Hepatocyte (in vitro differentiated cells): ENCODE results near the gene CACNA1C. TPM values are rescaled to one million over a fixed set of nuclear protein-coding genes. Genes with fewer than 3 reads are reported as not detected.

Experiments used
- DNase-seq: peaks from one replicate; pipeline ENCODE4 v3.0.0-alpha.2; 2016; ENCODE audit warnings: low spot score
- H2AFZ ChIP-seq: fragments of 200-600 bp; sonication (generic); 2 replicates; pipeline ENCODE4 v1.6.0; 2016; ENCODE audit warnings: antibody characterized with exemption, mild to moderate bottlenecking
- H3K27ac ChIP-seq: fragments of 200-600 bp; sonication (generic); 2 replicates; pipeline ENCODE4 v1.5.1; 2016; ENCODE audit warnings: mild to moderate bottlenecking
- H3K27me3 ChIP-seq: fragments of 200-600 bp; sonication (generic); 2 replicates; pipeline ENCODE4 v1.6.1; 2016
- H3K36me3 ChIP-seq: fragments of 200-600 bp; sonication (generic); replicated peaks from 2 replicates; pipeline ENCODE4 v1.5.1; 2016; ENCODE audit warnings: low read depth; ENCODE audit not compliant: insufficient read depth
- H3K4me1 ChIP-seq: fragments of 200-600 bp; sonication (generic); 2 replicates; pipeline ENCODE4 v1.5.1; 2016; ENCODE audit warnings: mild to moderate bottlenecking, moderate library complexity; ENCODE audit not compliant: insufficient read depth
- H3K4me2 ChIP-seq: fragments of 200-600 bp; sonication (generic); 2 replicates; pipeline ENCODE4 v1.6.0; 2016
- H3K4me3 ChIP-seq: fragments of 200-600 bp; sonication (generic); 2 replicates; pipeline ENCODE4 v1.5.1; 2016; ENCODE audit warnings: mild to moderate bottlenecking
- H3K79me2 ChIP-seq: fragments of 200-600 bp; sonication (generic); 2 replicates; pipeline ENCODE4 v1.6.0; 2017; ENCODE audit warnings: mild to moderate bottlenecking
- H3K9me2 ChIP-seq: fragments of 200-600 bp; sonication (generic); replicated peaks from 2 replicates; pipeline ENCODE4 v1.6.0; 2017; ENCODE audit warnings: mild to moderate bottlenecking; ENCODE audit not compliant: insufficient read depth
- H3K9me3 ChIP-seq: fragments of 200-600 bp; sonication (generic); 2 replicates; pipeline ENCODE4 v1.5.1; 2016; ENCODE audit warnings: low read depth, mild to moderate bottlenecking
- H4K20me1 ChIP-seq: fragments of 200-600 bp; sonication (generic); 2 replicates; pipeline ENCODE4 v1.6.0; 2016; ENCODE audit warnings: mild to moderate bottlenecking; ENCODE audit not compliant: insufficient read depth, poor library complexity, severe bottlenecking
- CTCF ChIP-seq: fragments of 200-600 bp; sonication (generic); IDR thresholded peaks from 2 replicates; pipeline ENCODE4 v1.5.1; 2016; ENCODE audit warnings: antibody characterized with exemption, mild to moderate bottlenecking; ENCODE audit not compliant: poor library complexity
- EZH2 ChIP-seq: fragments of 200-600 bp; sonication (generic); IDR thresholded peaks from 2 replicates; pipeline ENCODE4 v1.6.1; 2016; ENCODE audit warnings: antibody characterized with exemption, mild to moderate bottlenecking, borderline replicate concordance
- EZH2phosphoT487 ChIP-seq: fragments of 200-600 bp; sonication (generic); IDR thresholded peaks from one replicate; pipeline ENCODE4 v1.6.1; 2018; ENCODE audit warnings: antibody characterized with exemption, mild to moderate bottlenecking, low read depth, moderate library complexity; ENCODE audit not compliant: unreplicated experiment, severe bottlenecking
- WGBS: methylation state at CpG from one replicate; pipeline ENCODE4 v1.1.6; 2016; ENCODE audit warnings: low lambda C conversion rate; ENCODE audit errors: missing lambda C conversion rate; 5-methylcytosine and 5-hydroxymethylcytosine counted together
- polyA plus RNA-seq: library from polyadenylated mRNA; unstranded; fragments of >200 nt; fragmentation: Nextera tagmentation; extraction: Ambion mirVana; gene quantifications from 2 replicates; pipeline ENCODE4 v1.2.1, GENCODE V29; 2016
- total RNA-seq: library from RNA; depleted of rRNA; stranded (reverse); fragments of >200 nt; gene quantifications from 2 replicates; pipeline ENCODE4 v1.2.3, GENCODE V29; 2014

Gene CACNA1C
- total and polyA plus RNA-seq, 2 experiments from 2014 or later: 3.2 to 4.0 TPM

DNA sequence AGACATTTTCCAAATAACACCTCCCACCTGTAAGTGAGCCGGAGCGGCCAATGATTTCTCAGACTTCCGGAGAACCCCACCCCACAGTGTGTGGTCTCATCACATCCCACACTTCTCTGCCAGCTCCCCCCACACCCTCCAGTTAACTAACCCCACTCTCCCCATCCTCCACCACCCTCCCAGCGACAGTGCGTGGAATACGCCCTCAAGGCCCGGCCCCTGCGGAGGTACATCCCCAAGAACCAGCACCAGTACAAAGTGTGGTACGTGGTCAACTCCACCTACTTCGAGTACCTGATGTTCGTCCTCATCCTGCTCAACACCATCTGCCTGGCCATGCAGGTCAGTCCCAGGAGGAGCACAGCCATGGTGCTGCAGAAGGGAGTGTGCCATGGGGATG is 557.6 kb downstream of the CACNA1C start:
- H3K36me3 ChIP-seq: no peaks in the 10 kb centered on the region
- H3K79me2 ChIP-seq: no peaks in the 10 kb centered on the region
- no peaks in the 10 kb centered on the region for H4K20me1 ChIP-seq
- H3K27ac ChIP-seq: no peak overlapping the region
- no peak overlapping the region for H3K4me2 ChIP-seq
- no peak for DNase-seq
- no peaks in the 10 kb centered on the region for H3K27me3 ChIP-seq
- H3K9me2 ChIP-seq: no peaks in the 10 kb centered on the region
- no peaks in the 10 kb centered on the region for H3K9me3 ChIP-seq
- 96% methylated on average over 11 of the region's 11 CpGs for WGBS
- TF ChIP-seq EZH2phosphoT487 (no peak), EZH2 (no peak), CTCF (no peak)
- H3K4me1 ChIP-seq: no peaks in the 10 kb centered on the region
- H3K4me3 ChIP-seq: no peak overlapping the region
- H2AFZ ChIP-seq: no peak overlapping the region

DNA sequence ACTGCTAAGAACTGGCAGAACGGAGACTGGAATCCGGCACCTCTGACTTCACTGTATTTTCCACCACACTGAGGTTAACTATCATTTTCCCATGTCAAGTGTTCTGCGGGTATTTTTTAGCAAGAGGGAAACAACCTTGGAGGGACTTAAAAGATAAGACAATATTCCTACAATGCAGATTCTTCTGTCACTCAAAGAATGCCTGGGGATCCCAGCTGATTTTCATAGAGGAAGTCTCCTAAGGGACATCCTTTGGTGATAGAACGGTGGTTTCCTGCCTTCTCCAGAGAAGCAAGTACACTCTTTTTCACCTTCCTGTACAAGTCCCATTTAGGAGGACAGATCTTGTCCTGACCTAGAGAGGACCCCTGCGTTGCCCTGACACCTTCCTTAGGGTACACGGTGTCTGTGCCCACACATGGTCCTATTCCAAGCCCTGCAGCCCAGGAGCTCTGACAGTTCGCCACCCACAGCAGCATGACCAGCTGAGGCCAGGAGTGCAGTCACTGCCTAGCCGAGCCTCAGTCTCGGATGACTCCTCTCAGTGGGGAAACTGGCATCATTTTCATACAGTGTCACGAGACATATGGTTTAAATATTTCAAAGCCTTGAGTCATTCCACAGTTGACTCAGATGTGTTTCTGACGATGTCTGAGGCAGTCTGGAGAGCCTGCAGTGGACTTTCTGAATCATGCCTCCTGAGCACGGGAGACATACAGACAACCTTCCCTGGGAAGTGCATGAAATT is 560.7 kb downstream of the CACNA1C start:
- H3K4me3 ChIP-seq: no peak overlapping the region
- H3K27me3 ChIP-seq: no peaks in the 10 kb centered on the region
- H3K4me1 ChIP-seq: no peaks in the 10 kb centered on the region
- no peaks in the 10 kb centered on the region for H3K36me3 ChIP-seq
- H3K9me2 ChIP-seq: no peaks in the 10 kb centered on the region
- TF ChIP-seq EZH2: no peak
- TF ChIP-seq EZH2phosphoT487: no peak
- TF ChIP-seq CTCF: no peak
- H3K27ac ChIP-seq: peak overlapping the region; percentile 8
- no peak overlapping the region for H3K4me2 ChIP-seq
- no peaks in the 10 kb centered on the region for H3K79me2 ChIP-seq
- no peaks in the 10 kb centered on the region for H3K9me3 ChIP-seq
- peak; percentile 65 for DNase-seq
- H4K20me1 ChIP-seq: no peaks in the 10 kb centered on the region
- H2AFZ ChIP-seq: no peak overlapping the region
- WGBS: 68% methylated on average over 12 of the region's 12 CpGs

DNA sequence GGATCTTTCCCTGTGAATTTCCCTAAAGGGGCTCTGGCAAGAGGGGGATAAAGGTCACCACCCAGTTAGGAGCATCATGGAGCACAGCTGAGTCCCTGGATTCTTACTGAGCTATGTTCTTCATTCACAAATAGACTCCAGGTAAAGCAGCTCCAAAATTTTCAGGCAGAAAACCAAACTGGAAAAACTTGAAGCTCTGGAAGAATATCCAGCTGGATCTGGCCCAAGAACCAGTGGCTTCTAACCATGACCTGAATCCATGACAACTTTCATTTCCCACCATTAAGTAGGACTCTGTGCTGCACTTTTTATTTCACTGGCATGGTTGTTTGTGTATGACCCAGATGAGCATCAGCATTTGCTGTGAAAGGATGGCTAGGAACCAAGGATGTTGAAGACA is 561.6 kb downstream of the CACNA1C start:
- Histone ChIP-seq H3K27ac (no peak overlapping the region), H2AFZ (no peak overlapping the region), H3K36me3 (no peaks in the 10 kb centered on the region), H4K20me1 (no peaks in the 10 kb centered on the region), H3K27me3 (no peaks in the 10 kb centered on the region), H3K79me2 (no peaks in the 10 kb centered on the region), H3K9me3 (no peaks in the 10 kb centered on the region), H3K4me3 (no peak overlapping the region), H3K4me2 (no peak overlapping the region), H3K9me2 (no peaks in the 10 kb centered on the region), H3K4me1 (no peaks in the 10 kb centered on the region)
- TF ChIP-seq EZH2phosphoT487 (no peak), CTCF (no peak), EZH2 (no peak)
- no peak for DNase-seq
